Tibial nerve (tissue), 4 donors: ENCODE results near the gene RCE1.

Source experiments
- EP300 ChIP-seq, 2 donors: sonication (generic); formaldehyde crosslinking; IDR thresholded peaks; one replicate each; pipeline ENCODE4 v1.6.1; 2017; ENCODE audit warnings: antibody characterized with exemption in 2 of 2, mild to moderate bottlenecking in 1 of 2
- POLR2A ChIP-seq, 2 donors: fragments of 450-650 bp; IDR thresholded peaks; one replicate each; pipeline ENCODE4 v1.6.1; 2017; ENCODE audit warnings: antibody characterized with exemption in 2 of 2, mild to moderate bottlenecking in 2 of 2, moderate library complexity in 2 of 2
- TF ChIP-seq, protein P1 (sequence below), 5 experiments: fragments of 200-600 bp in 3 of 5; fragments of 450-650 bp in 2 of 5; sonication (generic) in 3 of 5; IDR thresholded peaks; one replicate each; pipeline ENCODE4 v1.5.1; 2016 to 2019; ENCODE audit warnings: antibody characterized with exemption in 5 of 5, mild to moderate bottlenecking in 3 of 5, moderate library complexity in 2 of 5

DNA sequence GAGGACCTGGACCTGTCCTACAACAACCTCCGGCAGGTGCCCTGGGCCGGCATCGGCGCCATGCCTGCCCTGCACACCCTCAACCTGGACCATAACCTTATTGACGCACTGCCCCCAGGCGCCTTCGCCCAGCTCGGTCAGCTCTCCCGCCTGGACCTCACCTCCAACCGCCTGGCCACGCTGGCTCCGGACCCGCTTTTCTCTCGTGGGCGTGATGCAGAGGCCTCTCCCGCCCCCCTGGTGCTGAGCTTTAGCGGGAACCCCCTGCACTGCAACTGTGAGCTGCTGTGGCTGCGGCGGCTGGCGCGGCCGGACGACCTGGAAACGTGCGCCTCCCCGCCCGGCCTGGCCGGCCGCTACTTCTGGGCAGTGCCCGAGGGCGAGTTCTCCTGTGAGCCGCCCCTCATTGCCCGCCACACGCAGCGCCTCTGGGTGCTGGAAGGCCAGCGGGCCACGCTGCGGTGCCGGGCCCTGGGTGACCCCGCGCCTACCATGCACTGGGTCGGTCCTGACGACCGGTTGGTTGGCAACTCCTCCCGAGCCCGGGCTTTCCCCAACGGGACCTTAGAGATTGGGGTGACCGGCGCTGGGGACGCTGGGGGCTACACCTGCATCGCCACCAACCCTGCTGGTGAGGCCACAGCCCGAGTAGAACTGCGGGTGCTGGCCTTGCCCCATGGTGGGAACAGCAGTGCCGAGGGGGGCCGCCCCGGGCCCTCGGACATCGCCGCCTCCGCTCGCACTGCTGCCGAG, 15.1 kb downstream of the RCE1 start:
- TF ChIP-seq, protein P1, sequence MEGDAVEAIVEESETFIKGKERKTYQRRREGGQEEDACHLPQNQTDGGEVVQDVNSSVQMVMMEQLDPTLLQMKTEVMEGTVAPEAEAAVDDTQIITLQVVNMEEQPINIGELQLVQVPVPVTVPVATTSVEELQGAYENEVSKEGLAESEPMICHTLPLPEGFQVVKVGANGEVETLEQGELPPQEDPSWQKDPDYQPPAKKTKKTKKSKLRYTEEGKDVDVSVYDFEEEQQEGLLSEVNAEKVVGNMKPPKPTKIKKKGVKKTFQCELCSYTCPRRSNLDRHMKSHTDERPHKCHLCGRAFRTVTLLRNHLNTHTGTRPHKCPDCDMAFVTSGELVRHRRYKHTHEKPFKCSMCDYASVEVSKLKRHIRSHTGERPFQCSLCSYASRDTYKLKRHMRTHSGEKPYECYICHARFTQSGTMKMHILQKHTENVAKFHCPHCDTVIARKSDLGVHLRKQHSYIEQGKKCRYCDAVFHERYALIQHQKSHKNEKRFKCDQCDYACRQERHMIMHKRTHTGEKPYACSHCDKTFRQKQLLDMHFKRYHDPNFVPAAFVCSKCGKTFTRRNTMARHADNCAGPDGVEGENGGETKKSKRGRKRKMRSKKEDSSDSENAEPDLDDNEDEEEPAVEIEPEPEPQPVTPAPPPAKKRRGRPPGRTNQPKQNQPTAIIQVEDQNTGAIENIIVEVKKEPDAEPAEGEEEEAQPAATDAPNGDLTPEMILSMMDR (IDR thresholded peaks at IDR 0.05): no peak
- TF ChIP-seq POLR2A (IDR thresholded peaks at IDR 0.05): no peak
- no peak for TF ChIP-seq EP300 (IDR thresholded peaks at IDR 0.05)
